ENCODE results near the gene PLA2G4A. TPM values are rescaled to one million over a fixed set of nuclear protein-coding genes. Genes with fewer than 3 reads are reported as not detected.
"Not testable (repeated sequence)": the region's sequence is repeated elsewhere in the genome, so short reads cannot be mapped to it uniquely, and the experiment has no call there.

Gene PLA2G4A
- total RNA-seq, 1 experiment from 2014 or later = not detected

DNA sequence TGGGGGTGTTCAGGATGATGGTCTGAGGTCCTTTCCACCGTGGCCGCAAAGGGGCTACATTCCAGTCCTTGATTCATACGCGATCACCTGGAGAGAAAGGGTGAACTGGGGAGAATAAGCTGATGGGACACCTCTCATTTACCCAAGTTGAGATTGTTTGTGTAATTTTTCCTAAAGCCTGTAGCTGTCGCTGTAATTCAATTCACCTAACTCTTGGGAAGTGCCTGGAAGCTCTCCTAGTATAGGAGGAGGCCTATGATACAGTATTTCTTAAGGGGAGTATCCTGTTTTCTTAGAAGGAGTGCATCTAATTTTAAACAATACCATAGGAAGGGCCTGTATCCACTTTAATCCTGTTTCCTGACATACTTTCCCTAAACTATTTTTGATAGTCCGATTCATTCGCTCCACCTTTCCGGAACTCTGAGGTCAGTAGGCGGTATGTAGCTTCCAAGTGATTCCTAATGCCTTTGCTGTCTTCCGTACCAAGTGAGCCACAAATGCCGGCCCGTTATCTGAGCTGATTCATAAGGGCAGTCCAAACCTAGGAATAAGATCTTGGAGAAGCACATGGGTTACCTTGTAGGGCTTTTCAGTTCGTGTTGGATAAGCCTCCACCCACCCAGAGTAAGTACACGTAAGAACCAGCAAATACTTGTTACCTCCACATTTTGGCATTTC is 88.5 kb downstream of the PLA2G4A start:
- H3K9me3 ChIP-seq (ENCODE audit: control insufficient read depth, insufficient read depth, low read depth, low read length); H3K4me1 ChIP-seq (ENCODE audit: control insufficient read depth, insufficient read depth, low read length); H3K36me3 ChIP-seq (ENCODE audit: control insufficient read depth, insufficient read depth, low read length); H3K27ac ChIP-seq (ENCODE audit: low read length); POLR2A ChIA-PET; H3K27me3 ChIP-seq (ENCODE audit: control insufficient read depth, insufficient read depth, low read length); BruUV-seq (replicated peaks); CTCF ChIA-PET; ATAC-seq; in situ Hi-C loops (cut with HindIII; ENCODE audit: low pct_unique_long_range_greater_than_20kb, low sequenced_read_pairs); H3K4me3 ChIP-seq (ENCODE audit: low read depth in 2 of 2, low read length in 2 of 2); DNase-seq (ENCODE audit: low read depth, low spot score): not testable (repeated sequence)
- intact Hi-C loops (cut with micrococcal nuclease; ENCODE audit: unreplicated experiment) = loop anchor here (5.0 kb wide), 1 partner anchor 65 kb away; no protein-coding TSS in a partner anchor
- TF ChIP-seq, protein P1, sequence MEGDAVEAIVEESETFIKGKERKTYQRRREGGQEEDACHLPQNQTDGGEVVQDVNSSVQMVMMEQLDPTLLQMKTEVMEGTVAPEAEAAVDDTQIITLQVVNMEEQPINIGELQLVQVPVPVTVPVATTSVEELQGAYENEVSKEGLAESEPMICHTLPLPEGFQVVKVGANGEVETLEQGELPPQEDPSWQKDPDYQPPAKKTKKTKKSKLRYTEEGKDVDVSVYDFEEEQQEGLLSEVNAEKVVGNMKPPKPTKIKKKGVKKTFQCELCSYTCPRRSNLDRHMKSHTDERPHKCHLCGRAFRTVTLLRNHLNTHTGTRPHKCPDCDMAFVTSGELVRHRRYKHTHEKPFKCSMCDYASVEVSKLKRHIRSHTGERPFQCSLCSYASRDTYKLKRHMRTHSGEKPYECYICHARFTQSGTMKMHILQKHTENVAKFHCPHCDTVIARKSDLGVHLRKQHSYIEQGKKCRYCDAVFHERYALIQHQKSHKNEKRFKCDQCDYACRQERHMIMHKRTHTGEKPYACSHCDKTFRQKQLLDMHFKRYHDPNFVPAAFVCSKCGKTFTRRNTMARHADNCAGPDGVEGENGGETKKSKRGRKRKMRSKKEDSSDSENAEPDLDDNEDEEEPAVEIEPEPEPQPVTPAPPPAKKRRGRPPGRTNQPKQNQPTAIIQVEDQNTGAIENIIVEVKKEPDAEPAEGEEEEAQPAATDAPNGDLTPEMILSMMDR (IDR thresholded peaks at IDR 0.05) = peak; percentile 36; the same call in 1 of the 2 replicates

DNA sequence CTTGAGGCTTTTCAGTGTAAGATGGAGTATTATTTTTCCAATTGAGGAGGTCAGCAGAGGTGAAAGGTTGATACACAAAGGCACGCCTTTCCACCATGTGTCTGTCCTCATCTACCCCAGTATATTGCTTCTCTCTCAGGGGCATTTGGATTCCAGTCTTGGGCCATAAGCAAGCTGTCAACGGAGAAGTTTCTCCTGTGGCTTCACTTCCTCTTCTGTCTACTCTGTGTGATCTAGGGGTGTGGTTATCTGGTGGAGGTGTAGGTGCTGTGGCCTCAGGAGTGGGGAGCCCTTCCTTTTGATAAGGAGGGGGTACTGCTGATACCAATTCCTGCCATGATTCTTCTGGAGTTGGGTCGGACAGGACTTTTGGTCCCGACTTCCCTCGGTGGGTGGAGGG is 92.6 kb downstream of the PLA2G4A start:
- H3K36me3 ChIP-seq (ENCODE audit: control insufficient read depth, insufficient read depth, low read length); H3K4me1 ChIP-seq (ENCODE audit: control insufficient read depth, insufficient read depth, low read length); BruUV-seq (replicated peaks); H3K4me3 ChIP-seq (ENCODE audit: low read depth in 2 of 2, low read length in 2 of 2); CTCF ChIA-PET; in situ Hi-C loops (cut with HindIII; ENCODE audit: low pct_unique_long_range_greater_than_20kb, low sequenced_read_pairs); intact Hi-C loops (cut with micrococcal nuclease; ENCODE audit: unreplicated experiment); DNase-seq (ENCODE audit: low read depth, low spot score); POLR2A ChIA-PET; H3K27me3 ChIP-seq (ENCODE audit: control insufficient read depth, insufficient read depth, low read length); H3K27ac ChIP-seq (ENCODE audit: low read length); ATAC-seq; H3K9me3 ChIP-seq (ENCODE audit: control insufficient read depth, insufficient read depth, low read depth, low read length): not testable (repeated sequence)

DNA sequence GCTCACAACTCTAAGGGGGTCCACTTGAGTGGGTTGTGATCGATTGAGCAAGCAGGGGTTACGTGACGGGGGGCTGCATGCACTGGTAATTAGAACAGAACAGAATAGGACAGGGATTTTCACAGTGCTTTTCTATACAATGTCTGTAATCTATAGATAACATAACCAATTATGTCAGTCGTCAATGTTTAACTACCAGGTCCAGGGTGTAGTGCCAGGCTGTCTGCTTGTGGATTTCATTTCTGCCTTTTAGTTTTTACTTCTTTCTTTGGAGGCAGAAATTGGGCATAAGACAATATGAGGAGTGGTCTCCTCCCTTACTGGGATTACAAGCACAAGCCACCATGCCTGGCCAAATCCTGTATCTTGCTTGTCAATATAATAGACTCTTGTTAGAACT is 94.1 kb downstream of the PLA2G4A start:
- H3K27me3 ChIP-seq (ENCODE audit: control insufficient read depth, insufficient read depth, low read length); H3K27ac ChIP-seq (ENCODE audit: low read length); H3K4me1 ChIP-seq (ENCODE audit: control insufficient read depth, insufficient read depth, low read length); CTCF ChIA-PET; POLR2A ChIA-PET; H3K9me3 ChIP-seq (ENCODE audit: control insufficient read depth, insufficient read depth, low read depth, low read length); in situ Hi-C loops (cut with HindIII; ENCODE audit: low pct_unique_long_range_greater_than_20kb, low sequenced_read_pairs); BruUV-seq (replicated peaks); H3K4me3 ChIP-seq (ENCODE audit: low read depth in 2 of 2, low read length in 2 of 2); ATAC-seq; DNase-seq (ENCODE audit: low read depth, low spot score); H3K36me3 ChIP-seq (ENCODE audit: control insufficient read depth, insufficient read depth, low read length); intact Hi-C loops (cut with micrococcal nuclease; ENCODE audit: unreplicated experiment): not testable (repeated sequence)

DNA sequence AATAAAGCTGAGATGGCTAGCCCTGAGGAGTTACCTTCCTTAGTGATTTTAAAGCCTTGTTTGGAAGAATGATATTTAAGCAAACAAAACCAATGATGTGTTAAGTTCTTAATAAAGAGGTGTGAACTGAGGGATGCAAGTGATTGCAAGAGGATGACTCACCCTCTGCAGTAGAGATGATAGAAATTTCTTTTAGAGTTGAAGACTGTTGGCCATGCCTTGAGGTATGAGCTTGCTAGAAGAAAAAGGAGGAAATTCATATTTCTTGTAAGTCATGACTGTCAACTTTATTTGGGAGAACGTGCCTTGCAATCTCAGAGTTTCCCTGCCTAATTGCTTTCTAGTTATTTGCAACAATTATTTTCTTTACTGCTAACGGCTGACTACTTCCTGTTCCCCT is 94.7 kb downstream of the PLA2G4A start:
- BruUV-seq (replicated peaks) = no TSS peak
- CTCF ChIA-PET = no interaction called here
- in situ Hi-C loops (cut with HindIII; ENCODE audit: low pct_unique_long_range_greater_than_20kb, low sequenced_read_pairs) = no loop called here
- intact Hi-C loops (cut with micrococcal nuclease; ENCODE audit: unreplicated experiment) = no loop called here
- Histone ChIP-seq H3K4me3 (ENCODE audit: low read depth in 2 of 2, low read length in 2 of 2) (no peak overlapping the region), H3K36me3 (ENCODE audit: control insufficient read depth, insufficient read depth, low read length) (no peaks in the 10 kb centered on the region), H3K27ac (ENCODE audit: low read length) (no peak overlapping the region), H3K27me3 (ENCODE audit: control insufficient read depth, insufficient read depth, low read length) (no peaks in the 10 kb centered on the region), H3K9me3 (ENCODE audit: control insufficient read depth, insufficient read depth, low read depth, low read length) (no peaks in the 10 kb centered on the region), H3K4me1 (ENCODE audit: control insufficient read depth, insufficient read depth, low read length) (no peaks in the 10 kb centered on the region)
- ATAC-seq = no peak
- no peak for TF ChIP-seq POLR2AphosphoS5 (IDR thresholded peaks at IDR 0.05; ENCODE audit: low read depth, low read length)
- TF ChIP-seq, protein P2, sequence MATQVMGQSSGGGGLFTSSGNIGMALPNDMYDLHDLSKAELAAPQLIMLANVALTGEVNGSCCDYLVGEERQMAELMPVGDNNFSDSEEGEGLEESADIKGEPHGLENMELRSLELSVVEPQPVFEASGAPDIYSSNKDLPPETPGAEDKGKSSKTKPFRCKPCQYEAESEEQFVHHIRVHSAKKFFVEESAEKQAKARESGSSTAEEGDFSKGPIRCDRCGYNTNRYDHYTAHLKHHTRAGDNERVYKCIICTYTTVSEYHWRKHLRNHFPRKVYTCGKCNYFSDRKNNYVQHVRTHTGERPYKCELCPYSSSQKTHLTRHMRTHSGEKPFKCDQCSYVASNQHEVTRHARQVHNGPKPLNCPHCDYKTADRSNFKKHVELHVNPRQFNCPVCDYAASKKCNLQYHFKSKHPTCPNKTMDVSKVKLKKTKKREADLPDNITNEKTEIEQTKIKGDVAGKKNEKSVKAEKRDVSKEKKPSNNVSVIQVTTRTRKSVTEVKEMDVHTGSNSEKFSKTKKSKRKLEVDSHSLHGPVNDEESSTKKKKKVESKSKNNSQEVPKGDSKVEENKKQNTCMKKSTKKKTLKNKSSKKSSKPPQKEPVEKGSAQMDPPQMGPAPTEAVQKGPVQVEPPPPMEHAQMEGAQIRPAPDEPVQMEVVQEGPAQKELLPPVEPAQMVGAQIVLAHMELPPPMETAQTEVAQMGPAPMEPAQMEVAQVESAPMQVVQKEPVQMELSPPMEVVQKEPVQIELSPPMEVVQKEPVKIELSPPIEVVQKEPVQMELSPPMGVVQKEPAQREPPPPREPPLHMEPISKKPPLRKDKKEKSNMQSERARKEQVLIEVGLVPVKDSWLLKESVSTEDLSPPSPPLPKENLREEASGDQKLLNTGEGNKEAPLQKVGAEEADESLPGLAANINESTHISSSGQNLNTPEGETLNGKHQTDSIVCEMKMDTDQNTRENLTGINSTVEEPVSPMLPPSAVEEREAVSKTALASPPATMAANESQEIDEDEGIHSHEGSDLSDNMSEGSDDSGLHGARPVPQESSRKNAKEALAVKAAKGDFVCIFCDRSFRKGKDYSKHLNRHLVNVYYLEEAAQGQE (IDR thresholded peaks at IDR 0.05; ENCODE audit: insufficient read depth in 1 of 2, low read depth in 2 of 2, low read length in 1 of 2) = no peak
- no peak for TF ChIP-seq SIN3A (IDR thresholded peaks at IDR 0.05; ENCODE audit: borderline replicate concordance, insufficient read depth, low read depth, low read length)
- TF ChIP-seq TCF7L2 (IDR thresholded peaks at IDR 0.05; ENCODE audit: low read depth, low read length) = no peak
- TF ChIP-seq, protein P1 (IDR thresholded peaks at IDR 0.05) = no peak
- POLR2A ChIA-PET = no interaction called here
- no peak for DNase-seq (ENCODE audit: low read depth, low spot score)
